ENCODE data around the gene FAM118B. TPM values are rescaled to one million over a fixed set of nuclear protein-coding genes. Genes with fewer than 3 reads are reported as not detected.
A peak's percentile ranks its signal among the peaks of the same experiment; 100 is the strongest.

Gene FAM118B
- total RNA-seq, 1 donor from 2014 or later = 37.5 TPM

GRCh38 chr11:126257144-126257543 lies 45.6 kb downstream of the FAM118B start:
- ATAC-seq (no peak), DNase-seq (no peak)
- intact Hi-C loops (cut with DNase I) = no loop called here
- no peaks in the 10 kb centered on the region for H3K4me1 ChIP-seq
- H3K27ac ChIP-seq = no peak overlapping the region
- no peak overlapping the region for H3K4me3 ChIP-seq
- no peaks in the 10 kb centered on the region for H3K9me3 ChIP-seq
- H3K36me3 ChIP-seq = peaks cover 70% of the 10 kb centered on the region
- no peak for TF ChIP-seq CTCF (IDR thresholded peaks at IDR 0.05)
- H3K27me3 ChIP-seq = no peaks in the 10 kb centered on the region

DNA sequence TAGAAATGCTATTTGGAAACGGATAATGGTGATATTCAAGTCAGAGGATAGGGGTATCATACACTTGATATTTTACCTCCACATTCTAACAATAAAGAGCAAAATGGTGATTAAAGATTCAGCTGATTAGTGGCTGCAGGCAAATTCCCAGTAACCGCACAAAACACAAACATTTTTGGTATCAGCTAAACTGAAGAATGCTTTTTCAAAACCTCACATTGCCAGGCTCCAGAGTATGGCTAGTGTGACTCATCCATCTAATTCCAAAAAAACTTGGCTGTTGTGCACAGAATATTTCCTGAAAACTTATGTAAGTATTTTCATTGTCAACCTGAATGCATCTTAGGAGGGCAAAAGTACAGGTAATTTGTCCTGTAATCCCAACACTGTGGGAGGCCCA lies 46.2 kb downstream of the FAM118B start:
- no peak overlapping the region for H3K4me3 ChIP-seq
- H3K36me3 ChIP-seq = peaks cover 72% of the 10 kb centered on the region
- H3K4me1 ChIP-seq = no peaks in the 10 kb centered on the region
- ATAC-seq = no peak
- no peak for TF ChIP-seq CTCF (IDR thresholded peaks at IDR 0.05)
- intact Hi-C loops (cut with DNase I) = no loop called here
- no peak for DNase-seq
- no peak overlapping the region for H3K27ac ChIP-seq
- H3K27me3 ChIP-seq = no peaks in the 10 kb centered on the region
- no peaks in the 10 kb centered on the region for H3K9me3 ChIP-seq

- Histone ChIP-seq H3K27ac (no peak overlapping the region), H3K4me1 (peaks cover under 1% of the 10 kb centered on the region), H3K27me3 (no peaks in the 10 kb centered on the region), H3K9me3 (no peaks in the 10 kb centered on the region), H3K4me3 (no peak overlapping the region), H3K36me3 (peaks cover 73% of the 10 kb centered on the region)
- TF ChIP-seq CTCF (IDR thresholded peaks at IDR 0.05) = no peak
- DNase-seq (no peak), ATAC-seq (no peak)
- intact Hi-C loops (cut with DNase I) = no loop called here
Observed at GRCh38 chr11:126262216-126262615, 50.6 kb downstream of the FAM118B start.

DNA sequence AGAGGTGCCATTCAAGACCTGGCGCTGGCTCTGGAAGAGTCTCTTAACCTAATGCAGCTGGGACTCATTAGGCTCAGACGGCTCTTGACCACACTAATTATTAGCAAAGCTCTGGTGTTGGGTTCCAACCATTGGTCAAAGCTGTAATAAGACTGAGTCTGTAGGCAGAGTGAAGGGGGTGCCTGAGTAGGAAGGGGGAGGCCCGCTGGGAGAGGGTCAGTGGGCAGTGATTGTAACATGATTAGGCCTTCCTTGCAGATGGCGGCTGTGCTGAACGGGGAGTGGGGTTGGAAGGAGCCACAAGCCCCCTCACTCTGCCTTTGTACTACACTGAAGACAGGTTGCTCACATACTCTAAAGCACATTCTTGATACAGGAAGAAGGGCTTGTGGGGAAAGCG lies 51.9 kb downstream of the FAM118B start:
- Histone ChIP-seq H3K27ac (no peak overlapping the region), H3K27me3 (no peaks in the 10 kb centered on the region), H3K4me1 (peaks cover 9% of the 10 kb centered on the region), H3K4me3 (no peak overlapping the region), H3K9me3 (no peaks in the 10 kb centered on the region), H3K36me3 (peaks cover 64% of the 10 kb centered on the region)
- DNase-seq (no peak), ATAC-seq (no peak)
- no peak for TF ChIP-seq CTCF (IDR thresholded peaks at IDR 0.05)
- intact Hi-C loops (cut with DNase I) = no loop called here

DNA sequence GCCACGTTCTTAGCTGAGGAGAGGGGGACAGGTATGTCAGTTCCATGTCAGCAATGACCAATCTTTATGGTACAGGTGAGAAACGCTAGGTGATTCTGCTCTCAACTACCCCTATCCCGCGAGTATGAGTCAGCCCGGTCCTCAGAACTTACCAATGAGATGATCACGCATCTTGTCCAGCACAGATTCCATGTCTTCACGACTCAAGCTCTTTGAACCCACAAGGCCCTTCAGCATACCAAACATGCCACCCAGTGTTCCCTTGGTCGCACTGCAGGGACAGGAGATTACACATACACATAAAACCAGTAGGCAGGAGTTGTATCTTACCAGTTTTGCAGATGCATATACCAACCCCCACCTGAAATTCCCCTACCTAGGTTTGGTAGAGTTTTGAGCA lies 54.2 kb downstream of the FAM118B start:
- peaks cover 17% of the 10 kb centered on the region for H3K4me1 ChIP-seq
- intact Hi-C loops (cut with DNase I) = no loop called here
- ATAC-seq (no peak), DNase-seq (no peak)
- H3K27ac ChIP-seq = no peak overlapping the region
- H3K36me3 ChIP-seq = peaks cover 63% of the 10 kb centered on the region
- H3K9me3 ChIP-seq = no peaks in the 10 kb centered on the region
- no peak for TF ChIP-seq CTCF (IDR thresholded peaks at IDR 0.05)
- no peaks in the 10 kb centered on the region for H3K27me3 ChIP-seq
- no peak overlapping the region for H3K4me3 ChIP-seq

DNA sequence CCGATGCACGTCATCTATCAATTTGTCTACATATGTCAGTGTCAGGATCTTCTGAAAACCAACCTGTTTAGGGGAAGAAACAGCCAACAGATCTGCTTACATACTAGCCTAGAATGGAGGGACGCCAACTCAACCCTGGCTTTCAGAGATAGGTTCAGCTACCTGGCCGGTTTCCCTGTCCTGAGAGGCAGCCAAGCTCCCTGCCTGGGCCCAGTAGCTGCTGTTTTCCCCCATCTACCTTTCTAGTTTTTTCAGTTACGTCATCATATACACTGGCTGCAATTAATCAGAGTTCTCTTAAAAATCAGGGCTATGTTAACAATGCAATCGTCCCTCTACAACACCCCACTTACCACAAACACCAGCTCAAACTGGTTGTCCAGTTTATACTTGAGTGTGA lies 56.1 kb downstream of the FAM118B start:
- H3K27me3 ChIP-seq = no peaks in the 10 kb centered on the region
- H3K4me3 ChIP-seq = peak overlapping the region; percentile 93
- DNase-seq (no peak), ATAC-seq (no peak)
- peaks cover 49% of the 10 kb centered on the region for H3K36me3 ChIP-seq
- intact Hi-C loops (cut with DNase I) = no loop called here
- no peak for TF ChIP-seq CTCF (IDR thresholded peaks at IDR 0.05)
- H3K4me1 ChIP-seq = peaks cover 17% of the 10 kb centered on the region
- no peaks in the 10 kb centered on the region for H3K9me3 ChIP-seq
- H3K27ac ChIP-seq = peak overlapping the region; percentile 96
